ENCODE measurements around the gene CHD2. TPM values are rescaled to one million over a fixed set of nuclear protein-coding genes. Genes with fewer than 3 reads are reported as not detected.
A peak's percentile ranks its signal among the peaks of the same experiment; 100 is the strongest.

CHD2 gene
- total RNA-seq, 1 experiment from 2014 or later: 101 TPM

- no peak for ATAC-seq
- H3K27ac Mint-ChIP-seq: peak overlapping the region; percentile 80
Measured at GRCh38 chr15:92899601-92899947, 550 bp upstream of the CHD2 start.

More at GRCh38 chr15:92899601-92899947, 550 bp upstream of the CHD2 start:
- CTCF ChIA-PET: interaction anchor here (1.0 to 1.6 kb wide), 8 partner anchors 14 to 102 kb away, joined by 5 to 11 read pairs (median 8); no protein-coding TSS in a partner anchor
- Mint-ChIP-seq H3K36me3 (peaks cover 61% of the 10 kb centered on the region), H3K4me1 (peaks cover 9% of the 10 kb centered on the region), H3K27me3 (ENCODE audit: low read depth) (no peaks in the 10 kb centered on the region), H3K4me3 (no peak overlapping the region), H3K9me3 (peaks cover 8% of the 10 kb centered on the region)
- DNase-seq (ENCODE audit: low spot score): no peak
- TF ChIP-seq FOXP4 (CRISPR knock-in tag; IDR thresholded peaks at IDR 0.05): no peak
- TF ChIP-seq NFATC4 (CRISPR knock-in tag; IDR thresholded peaks at IDR 0.05): no peak
- peak; percentile 98 for TF ChIP-seq ZNF396 (CRISPR knock-in tag; IDR thresholded peaks at IDR 0.05; ENCODE audit: borderline replicate concordance)
- 0 out of 2 replicates have a peak, but pooled peaks have one; percentile 44 for TF ChIP-seq ZNF425 (CRISPR knock-in tag; conservative IDR thresholded peaks at IDR 0.05)
- peak; percentile 26; the same call in 1 of the 2 replicates for TF ChIP-seq CTCF (IDR thresholded peaks at IDR 0.05)
- TF ChIP-seq SMAD3 (CRISPR knock-in tag; IDR thresholded peaks at IDR 0.05; ENCODE audit: borderline replicate concordance): no peak
- TF ChIP-seq ZNF423 (CRISPR knock-in tag; IDR thresholded peaks at IDR 0.05): peak; percentile 51; the same call in 1 of the 2 replicates
- TF ChIP-seq ERG (CRISPR knock-in tag; IDR thresholded peaks at IDR 0.05): 0 out of 2 replicates have a peak, but pooled peaks have one; percentile 19
- peak; percentile 92 for TF ChIP-seq MXD4 (CRISPR knock-in tag; IDR thresholded peaks at IDR 0.05; ENCODE audit: borderline replicate concordance)
- peak; percentile 58; the same call in 1 of the 2 replicates for TF ChIP-seq ZNF532 (CRISPR knock-in tag; IDR thresholded peaks at IDR 0.05; ENCODE audit: borderline replicate concordance)
- POLR2A ChIA-PET: interaction anchor here (0.6 to 5.2 kb wide), 9 partner anchors 11 to 595 kb away, joined by 3 to 226 read pairs (median 9); no protein-coding TSS in a partner anchor

Data from WTC11 (cell line).